ENCODE measurements around the gene TAF4. TPM values are rescaled to one million over a fixed set of nuclear protein-coding genes. Genes with fewer than 3 reads are reported as not detected.
A peak's percentile ranks its signal among the peaks of the same experiment; 100 is the strongest.

Gene TAF4
- total and polyA plus RNA-seq, 4 experiments from 2014 or later = 0.54 to 33.1 (median 17.5) TPM

DNA sequence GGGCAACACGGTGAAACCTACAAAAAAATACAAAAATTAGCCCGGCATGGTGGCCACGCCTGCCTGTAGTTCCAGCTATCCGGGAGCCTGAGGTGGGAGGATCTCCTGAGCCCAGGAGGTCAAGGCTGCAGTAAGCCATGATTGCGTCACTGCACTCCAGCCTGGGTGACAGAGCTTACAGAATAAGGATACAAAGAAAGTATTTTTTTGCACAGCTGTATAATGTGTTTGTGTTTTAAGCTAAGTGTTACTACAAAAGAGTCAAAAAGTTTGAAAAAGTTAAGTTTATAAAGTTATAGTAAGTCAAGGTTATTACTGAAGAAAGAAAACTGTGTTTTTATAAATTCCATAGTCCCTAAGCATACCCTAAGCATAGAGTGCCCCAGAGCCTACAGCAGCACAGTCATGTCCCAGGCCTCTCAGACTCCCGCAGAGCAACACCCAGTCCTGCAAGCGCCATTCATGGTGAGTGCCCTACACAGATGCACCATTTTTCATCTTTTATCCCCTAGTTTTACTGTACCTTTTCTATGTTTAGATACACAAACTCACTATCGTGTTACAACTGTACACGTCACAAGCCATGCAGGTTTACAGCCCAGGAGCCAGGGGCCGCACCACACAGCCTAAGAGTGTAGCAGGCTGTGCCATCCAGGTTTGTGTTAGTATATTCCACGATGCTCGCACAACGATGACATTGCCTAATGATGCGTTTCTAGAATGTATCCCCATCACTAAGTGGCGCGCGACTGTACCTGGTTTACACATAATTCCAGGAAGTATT, 22.4 kb downstream of the TAF4 start:
- intact Hi-C loops (cut with micrococcal nuclease) = no loop called here
- peaks cover 0 to 8% of the 10 kb centered on the region in 2 donors for H3K36me3 Mint-ChIP-seq

DNA sequence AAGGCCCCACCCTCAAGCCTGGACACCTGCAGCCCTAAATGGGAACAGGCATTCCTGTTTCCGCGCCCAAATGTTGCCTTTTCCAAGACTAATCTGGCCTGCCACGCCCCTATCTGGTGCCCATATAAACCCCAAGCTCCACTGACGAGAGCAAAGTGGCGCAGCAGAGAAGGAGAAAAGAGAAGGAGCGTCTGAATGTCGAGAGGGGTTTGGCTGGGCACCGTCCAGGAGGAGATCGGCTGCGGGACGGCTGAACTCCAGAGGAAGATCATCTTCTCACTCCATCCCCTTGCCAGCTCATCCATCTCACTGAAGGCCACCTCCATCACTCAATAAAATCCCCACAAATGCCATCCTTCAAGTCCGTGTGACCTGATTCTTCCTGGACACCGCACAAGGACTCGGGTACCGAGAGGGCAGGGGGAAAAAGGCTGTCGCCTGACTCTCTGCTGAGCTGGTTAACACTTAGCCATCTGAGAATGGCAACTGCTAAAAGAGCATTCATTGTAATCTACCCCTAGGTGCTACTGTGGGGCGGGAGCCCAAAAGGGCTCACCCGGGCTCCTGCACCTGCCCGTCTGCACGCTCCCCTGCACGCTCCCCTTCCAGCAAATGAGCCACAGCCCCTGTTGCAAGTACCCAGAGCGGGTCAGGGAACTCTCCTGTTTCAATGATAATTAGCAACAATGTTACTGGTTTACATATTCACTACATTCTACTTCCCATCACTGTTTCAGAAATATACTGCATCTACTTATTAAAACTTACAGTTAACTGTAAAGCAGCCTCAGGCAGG, 23.5 kb downstream of the TAF4 start:
- intact Hi-C loops (cut with micrococcal nuclease) = no loop called here
- no peaks in the 10 kb centered on the region for H3K4me1 ChIP-seq (ENCODE audit: insufficient read depth, low read length)
- Mint-ChIP-seq H3K36me3 (peaks cover 0 to 8% of the 10 kb centered on the region in 2 donors), H3K27me3 (no peaks in the 10 kb centered on the region), H3K27ac (no peak overlapping the region), H3K9me3 (peaks cover 0 to 3% (median 0%) of the 10 kb centered on the region in 8 donors), H3K4me1 (peaks cover 32 to 73% (median 39%) of the 10 kb centered on the region in 4 donors), H3K4me3 (no peak overlapping the region)
- H3K27ac ChIP-seq (ENCODE audit: low read depth, low read length) = no peak overlapping the region
- H3K4me3 ChIP-seq (ENCODE audit: low read length in 2 of 2) = no peak overlapping the region
- no peak for DNase-seq
- H3K9me3 ChIP-seq (ENCODE audit: control insufficient read depth in 1 of 2, low read length in 2 of 2) = no peaks in the 10 kb centered on the region
- CTCF ChIA-PET (ENCODE audit: partially characterized antibody) = no interaction called here
- H3K27me3 ChIP-seq (ENCODE audit: insufficient read depth, low read length) = no peaks in the 10 kb centered on the region
- no peaks in the 10 kb centered on the region for H3K36me3 ChIP-seq (ENCODE audit: insufficient read depth, low read length)
- POLR2A ChIA-PET (ENCODE audit: partially characterized antibody) = no interaction called here

More for the DNA sequence above, 22.4 kb downstream of the TAF4 start:
- H3K36me3 ChIP-seq (ENCODE audit: insufficient read depth, low read length) = no peaks in the 10 kb centered on the region
- ChIA-PET CTCF (ENCODE audit: partially characterized antibody) (no interaction called here), POLR2A (ENCODE audit: partially characterized antibody) (no interaction called here)
- no peak overlapping the region for H3K4me3 ChIP-seq (ENCODE audit: low read length in 2 of 2)
- no peaks in the 10 kb centered on the region for H3K27me3 ChIP-seq (ENCODE audit: insufficient read depth, low read length)
- no peak for DNase-seq
- Mint-ChIP-seq H3K9me3 (peaks cover 0 to under 1% (median 0%) of the 10 kb centered on the region in 8 donors), H3K4me1 (peaks cover 29 to 76% (median 39%) of the 10 kb centered on the region in 4 donors), H3K4me3 (no peak overlapping the region), H3K27me3 (no peaks in the 10 kb centered on the region), H3K27ac (peak overlapping the region in 3 of 7 donors; percentile 22 to 72 (median 43))
- H3K9me3 ChIP-seq (ENCODE audit: control insufficient read depth in 1 of 2, low read length in 2 of 2) = no peaks in the 10 kb centered on the region
- no peak overlapping the region for H3K27ac ChIP-seq (ENCODE audit: low read depth, low read length)
- no peaks in the 10 kb centered on the region for H3K4me1 ChIP-seq (ENCODE audit: insufficient read depth, low read length)

DNA sequence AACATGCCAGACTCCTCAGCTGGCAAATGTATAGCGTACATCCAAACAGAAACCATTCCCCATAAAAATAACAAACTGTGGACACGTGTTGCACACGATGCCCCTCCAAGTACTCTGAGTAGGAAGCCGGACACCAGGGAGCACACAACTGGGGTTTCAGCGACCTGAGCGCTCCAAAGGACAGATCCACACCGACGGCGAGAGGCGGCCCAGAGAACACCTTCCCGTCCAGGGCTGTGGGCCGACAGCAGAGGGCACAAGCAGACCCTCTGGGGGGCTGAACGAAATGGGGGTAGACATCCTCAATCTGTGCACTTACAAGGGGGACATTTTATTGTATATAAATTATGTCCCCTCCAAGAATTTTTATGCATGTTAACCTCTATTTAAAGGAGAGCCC, 24.7 kb downstream of the TAF4 start:
- no peak overlapping the region for H3K4me3 Mint-ChIP-seq
- H3K9me3 Mint-ChIP-seq = peaks cover 0 to 3% (median 0%) of the 10 kb centered on the region in 8 donors
- H3K27me3 ChIP-seq (ENCODE audit: insufficient read depth, low read length) = no peaks in the 10 kb centered on the region
- H3K27ac ChIP-seq (ENCODE audit: low read depth, low read length) = no peak overlapping the region
- DNase-seq = no peak
- no peaks in the 10 kb centered on the region for H3K36me3 ChIP-seq (ENCODE audit: insufficient read depth, low read length)
- no peaks in the 10 kb centered on the region for H3K4me1 ChIP-seq (ENCODE audit: insufficient read depth, low read length)
- H3K27me3 Mint-ChIP-seq = no peaks in the 10 kb centered on the region
- ChIA-PET CTCF (ENCODE audit: partially characterized antibody) (no interaction called here), POLR2A (ENCODE audit: partially characterized antibody) (no interaction called here)
- peaks cover 0 to 4% of the 10 kb centered on the region in 2 donors for H3K36me3 Mint-ChIP-seq
- H3K4me1 Mint-ChIP-seq = peaks cover 36 to 73% (median 40%) of the 10 kb centered on the region in 4 donors
- no peak overlapping the region for H3K4me3 ChIP-seq (ENCODE audit: low read length in 2 of 2)
- intact Hi-C loops (cut with micrococcal nuclease) = no loop called here
- no peak overlapping the region for H3K27ac Mint-ChIP-seq
- no peaks in the 10 kb centered on the region for H3K9me3 ChIP-seq (ENCODE audit: control insufficient read depth in 1 of 2, low read length in 2 of 2)

DNA sequence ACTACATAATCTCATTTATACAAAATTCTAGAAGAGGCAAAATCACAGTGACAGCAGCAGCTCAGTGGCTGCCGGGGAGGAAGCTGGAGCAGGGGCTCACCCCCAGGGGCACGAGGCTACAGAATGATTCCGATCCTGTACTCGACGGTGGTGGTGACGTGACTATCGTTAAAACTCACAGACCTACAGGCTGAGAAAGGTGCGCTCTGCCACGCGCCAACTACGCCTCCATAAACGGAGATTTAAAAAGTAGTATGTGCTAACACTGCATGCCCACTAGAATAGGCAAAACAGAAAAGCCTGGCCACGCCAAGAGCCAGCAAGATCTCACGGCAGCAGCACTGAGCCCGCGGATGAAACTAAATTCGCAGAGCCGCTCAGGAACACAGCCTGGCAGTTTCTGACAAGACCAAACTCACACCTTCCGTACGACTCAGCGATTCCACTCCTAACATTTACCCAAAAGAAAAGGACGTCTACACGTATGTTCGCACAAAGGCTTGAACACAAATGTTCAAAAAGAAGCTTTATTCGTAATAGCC, 25.2 kb downstream of the TAF4 start:
- no peak overlapping the region for H3K27ac Mint-ChIP-seq
- no peak for DNase-seq
- no peaks in the 10 kb centered on the region for H3K27me3 Mint-ChIP-seq
- H3K4me3 ChIP-seq (ENCODE audit: low read length in 2 of 2) = no peak overlapping the region
- intact Hi-C loops (cut with micrococcal nuclease) = no loop called here
- no peak overlapping the region for H3K4me3 Mint-ChIP-seq
- no peaks in the 10 kb centered on the region for H3K9me3 ChIP-seq (ENCODE audit: control insufficient read depth in 1 of 2, low read length in 2 of 2)
- no peaks in the 10 kb centered on the region for H3K4me1 ChIP-seq (ENCODE audit: insufficient read depth, low read length)
- H3K9me3 Mint-ChIP-seq = peaks cover 0 to 3% (median 0%) of the 10 kb centered on the region in 8 donors
- peaks cover 0 to 4% of the 10 kb centered on the region in 2 donors for H3K36me3 Mint-ChIP-seq
- H3K27me3 ChIP-seq (ENCODE audit: insufficient read depth, low read length) = no peaks in the 10 kb centered on the region
- ChIA-PET CTCF (ENCODE audit: partially characterized antibody) (no interaction called here), POLR2A (ENCODE audit: partially characterized antibody) (no interaction called here)
- no peak overlapping the region for H3K27ac ChIP-seq (ENCODE audit: low read depth, low read length)
- no peaks in the 10 kb centered on the region for H3K36me3 ChIP-seq (ENCODE audit: insufficient read depth, low read length)
- H3K4me1 Mint-ChIP-seq = peaks cover 36 to 69% (median 41%) of the 10 kb centered on the region in 4 donors

DNA sequence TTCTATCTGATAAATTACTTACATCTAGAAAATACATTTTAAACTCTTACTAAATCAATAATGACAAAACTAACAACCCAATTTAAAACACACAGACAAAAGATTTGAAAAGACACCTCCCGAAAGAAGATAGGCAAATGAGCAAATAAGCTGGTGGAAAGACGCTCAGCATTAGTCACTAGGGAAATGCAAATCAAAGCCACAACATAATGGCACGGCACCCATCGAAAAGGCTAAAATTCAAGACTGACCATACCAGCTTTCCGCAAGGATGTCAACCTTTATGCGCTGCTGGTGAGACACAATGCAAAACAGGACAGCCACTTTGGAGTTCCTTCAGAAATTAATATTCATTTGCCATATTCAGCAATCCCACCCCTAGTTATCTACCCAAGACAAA, 25.9 kb downstream of the TAF4 start:
- Histone ChIP-seq H3K27me3 (ENCODE audit: insufficient read depth, low read length) (no peaks in the 10 kb centered on the region), H3K9me3 (ENCODE audit: control insufficient read depth in 1 of 2, low read length in 2 of 2) (no peaks in the 10 kb centered on the region), H3K4me1 (ENCODE audit: insufficient read depth, low read length) (no peaks in the 10 kb centered on the region), H3K36me3 (ENCODE audit: insufficient read depth, low read length) (no peaks in the 10 kb centered on the region), H3K27ac (ENCODE audit: low read depth, low read length) (no peak overlapping the region), H3K4me3 (ENCODE audit: low read length in 2 of 2) (no peak overlapping the region)
- peak overlapping the region in 2 of 8 donors; percentile 0 to 17 for H3K4me3 Mint-ChIP-seq
- H3K9me3 Mint-ChIP-seq = peaks cover 0 to 3% (median 0%) of the 10 kb centered on the region in 8 donors
- ChIA-PET CTCF (ENCODE audit: partially characterized antibody) (no interaction called here), POLR2A (ENCODE audit: partially characterized antibody) (no interaction called here)
- peaks cover 41 to 68% (median 44%) of the 10 kb centered on the region in 4 donors for H3K4me1 Mint-ChIP-seq
- no peak overlapping the region for H3K27ac Mint-ChIP-seq
- intact Hi-C loops (cut with micrococcal nuclease) = no loop called here
- DNase-seq = no peak
- H3K36me3 Mint-ChIP-seq = peaks cover 0 to 4% of the 10 kb centered on the region in 2 donors
- H3K27me3 Mint-ChIP-seq = no peaks in the 10 kb centered on the region

DNA sequence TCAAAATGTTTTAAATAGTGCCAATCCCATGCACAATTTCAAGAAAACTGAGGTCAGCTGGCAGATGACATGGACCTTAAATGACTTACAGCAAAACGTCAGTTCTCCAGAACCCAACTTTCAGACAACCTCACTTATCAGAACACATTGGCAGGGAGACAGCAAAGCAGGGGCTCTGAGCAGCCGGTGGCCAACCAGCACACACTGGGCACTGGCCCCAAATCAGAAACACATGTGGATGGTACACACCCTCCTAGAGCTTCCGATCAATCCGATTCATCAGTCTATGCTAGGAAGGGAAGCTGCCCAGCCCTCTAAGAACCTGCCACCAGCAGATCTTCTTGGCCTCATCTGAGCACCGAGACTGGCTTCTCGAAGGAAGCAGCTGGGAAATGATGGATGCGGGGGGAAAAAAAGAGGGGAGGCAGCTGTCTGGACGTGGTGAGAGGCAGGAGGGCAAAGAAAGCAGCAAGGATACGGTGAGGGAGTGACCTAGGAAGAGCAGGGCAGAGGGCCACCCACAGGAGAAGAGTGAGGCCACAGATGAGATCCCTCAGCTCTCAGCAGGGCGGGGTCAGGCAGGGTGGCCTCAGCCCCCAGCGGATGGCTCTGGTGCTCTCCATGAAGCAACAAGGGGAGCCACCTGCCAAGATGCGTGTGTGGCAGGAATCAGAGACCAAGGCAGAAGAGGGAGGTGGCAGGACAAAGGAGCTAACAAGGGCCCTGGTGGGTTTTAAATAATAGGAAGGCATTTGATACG, 32.9 kb downstream of the TAF4 start:
- Mint-ChIP-seq H3K36me3 (no peaks in the 10 kb centered on the region), H3K27me3 (no peaks in the 10 kb centered on the region), H3K9me3 (no peaks in the 10 kb centered on the region), H3K27ac (peak overlapping the region; percentile 67 to 95 (median 83)), H3K4me1 (peaks cover 43 to 73% (median 52%) of the 10 kb centered on the region in 4 donors), H3K4me3 (peak overlapping the region in 3 of 8 donors; percentile 22 to 31 (median 24))
- H3K27ac ChIP-seq (ENCODE audit: low read depth, low read length) = no peak overlapping the region
- H3K9me3 ChIP-seq (ENCODE audit: control insufficient read depth in 1 of 2, low read length in 2 of 2) = no peaks in the 10 kb centered on the region
- intact Hi-C loops (cut with micrococcal nuclease) = no loop called here
- peaks cover 35% of the 10 kb centered on the region for H3K4me1 ChIP-seq (ENCODE audit: insufficient read depth, low read length)
- ChIA-PET CTCF (ENCODE audit: partially characterized antibody) (interaction anchor here (1.0 to 1.3 kb wide), 4 partner anchors 21 to 124 kb away, joined by 3 to 5 read pairs (median 3); no protein-coding TSS in a partner anchor), POLR2A (ENCODE audit: partially characterized antibody) (interaction anchor here (0.7 to 4.3 kb wide), 3 partner anchors 33 to 619 kb away, joined by 3 to 22 read pairs (median 3); partner anchors contain the start of gene TAF4)
- H3K4me3 ChIP-seq (ENCODE audit: low read length in 2 of 2) = no peak overlapping the region
- H3K36me3 ChIP-seq (ENCODE audit: insufficient read depth, low read length) = no peaks in the 10 kb centered on the region
- no peak for DNase-seq
- no peaks in the 10 kb centered on the region for H3K27me3 ChIP-seq (ENCODE audit: insufficient read depth, low read length)
